Loucy (cell line): ENCODE data around the gene ZFAND3.

Experiments
- H2AFZ ChIP-seq: fragments of 200-600 bp; sonication (generic); 2 replicates; pipeline ENCODE4 v1.6.0; 2016; ENCODE audit warnings: antibody characterized with exemption, mild to moderate bottlenecking, low read length, moderate library complexity
- H3F3A ChIP-seq: fragments of 200-600 bp; 2 replicates; pipeline ENCODE4 v1.6.0; 2016; ENCODE audit warnings: antibody characterized with exemption, low read depth, mild to moderate bottlenecking
- H3K27me3 ChIP-seq: fragments of 200-600 bp; sonication (generic); 2 replicates; pipeline ENCODE4 v1.6.1; 2014; ENCODE audit warnings: low read length, mild to moderate bottlenecking; ENCODE audit not compliant: insufficient read depth, poor library complexity, severe bottlenecking
- H3K36me3 ChIP-seq: fragments of 200-600 bp; sonication (generic); 2 replicates; pipeline ENCODE4 v1.6.1; 2016; ENCODE audit warnings: low read length; ENCODE audit not compliant: insufficient read depth
- H3K4me1 ChIP-seq: fragments of 200-600 bp; sonication (generic); 2 replicates; pipeline ENCODE4 v1.5.1; 2014; ENCODE audit warnings: low read length, mild to moderate bottlenecking; ENCODE audit not compliant: insufficient read depth, poor library complexity, severe bottlenecking
- H3K4me2 ChIP-seq: fragments of 200-600 bp; sonication (generic); 2 replicates; pipeline ENCODE4 v1.6.0; 2014; ENCODE audit warnings: antibody characterized with exemption, low read length, low read depth, mild to moderate bottlenecking; ENCODE audit not compliant: poor library complexity, severe bottlenecking
- H3K4me3 ChIP-seq: fragments of 200-600 bp; sonication (generic); 2 replicates; pipeline ENCODE4 v1.5.1; 2014; ENCODE audit warnings: low read length, mild to moderate bottlenecking, mixed read lengths; ENCODE audit not compliant: poor library complexity, severe bottlenecking
- H3K79me2 ChIP-seq: fragments of 200-600 bp; sonication (generic); 2 replicates; pipeline ENCODE4 v1.6.1; 2014; ENCODE audit warnings: low read length; ENCODE audit not compliant: insufficient read depth
- H3K9ac ChIP-seq: fragments of 200-600 bp; sonication (generic); 2 replicates; pipeline ENCODE4 v1.6.0; 2014; ENCODE audit warnings: mild to moderate bottlenecking, low read depth, low read length, moderate library complexity; ENCODE audit not compliant: poor library complexity, severe bottlenecking
- H3K9me2 ChIP-seq: fragments of 200-600 bp; sonication (generic); replicated peaks from 2 replicates; pipeline ENCODE4 v1.6.1; 2016; ENCODE audit warnings: low read depth, low read length, mixed read lengths
- H3K9me3 ChIP-seq: fragments of 200-600 bp; sonication (generic); 2 replicates; pipeline ENCODE4 v1.6.1; 2014; ENCODE audit warnings: mild to moderate bottlenecking, antibody characterized with exemption, low read length, low read depth; ENCODE audit not compliant: insufficient read depth
- H4K20me1 ChIP-seq: fragments of 200-600 bp; sonication (generic); 2 replicates; pipeline ENCODE4 v1.6.0; 2014; ENCODE audit warnings: antibody characterized with exemption, low read length, mild to moderate bottlenecking; ENCODE audit not compliant: insufficient read depth, poor library complexity, severe bottlenecking
- CTCF ChIP-seq: fragments of 200-600 bp; sonication (generic); conservative IDR thresholded peaks from 2 replicates; pipeline ENCODE4 v1.5.1; 2014; ENCODE audit warnings: mild to moderate bottlenecking, antibody characterized with exemption, low read length
- EZH2phosphoT487 ChIP-seq: fragments of 200-600 bp; IDR thresholded peaks from 2 replicates; pipeline ENCODE4 v1.6.1; 2018; ENCODE audit warnings: antibody characterized with exemption, mild to moderate bottlenecking, moderate library complexity, borderline replicate concordance

Gene ZFAND3

GRCh38 chr6:37862992-37863391 lies 43.5 kb downstream of the ZFAND3 start:
- Histone ChIP-seq H3K27me3 (no peaks in the 10 kb centered on the region), H3K9ac (no peak overlapping the region), H3K36me3 (peaks cover 5% of the 10 kb centered on the region; the same call in 1 of the 2 replicates), H4K20me1 (peaks cover 82% of the 10 kb centered on the region), H3F3A (no peaks in the 10 kb centered on the region), H3K4me3 (no peak overlapping the region), H3K4me1 (peaks cover 37% of the 10 kb centered on the region), H3K9me2 (no peaks in the 10 kb centered on the region), H3K9me3 (no peaks in the 10 kb centered on the region), H3K4me2 (no peak overlapping the region), H2AFZ (no peak overlapping the region), H3K79me2 (peaks cover 97% of the 10 kb centered on the region)
- TF ChIP-seq EZH2phosphoT487 (no peak), CTCF (no peak)

- H3K36me3 ChIP-seq = peaks cover 5% of the 10 kb centered on the region; the same call in 1 of the 2 replicates
- H3F3A ChIP-seq = no peaks in the 10 kb centered on the region
- peaks cover 84% of the 10 kb centered on the region for H4K20me1 ChIP-seq
- no peak overlapping the region for H2AFZ ChIP-seq
- H3K9me3 ChIP-seq = no peaks in the 10 kb centered on the region
- H3K4me1 ChIP-seq = peaks cover 36% of the 10 kb centered on the region
- no peak overlapping the region for H3K9ac ChIP-seq
- peaks cover 97% of the 10 kb centered on the region for H3K79me2 ChIP-seq
- no peak overlapping the region for H3K4me3 ChIP-seq
- no peak overlapping the region for H3K4me2 ChIP-seq
- no peaks in the 10 kb centered on the region for H3K9me2 ChIP-seq
- TF ChIP-seq CTCF = no peak
- TF ChIP-seq EZH2phosphoT487 = no peak
- H3K27me3 ChIP-seq = no peaks in the 10 kb centered on the region
These were observed 44.7 kb downstream of the ZFAND3 start for GRCh38 chr6:37864250-37864649.

GRCh38 chr6:37865504-37865903 lies 46.0 kb downstream of the ZFAND3 start:
- Histone ChIP-seq H3K4me2 (peak overlapping the region; percentile 6), H3K36me3 (peaks cover 5% of the 10 kb centered on the region; the same call in 1 of the 2 replicates), H3K79me2 (peaks cover 97% of the 10 kb centered on the region), H3K9me2 (no peaks in the 10 kb centered on the region), H3K4me1 (peaks cover 36% of the 10 kb centered on the region), H3K9me3 (no peaks in the 10 kb centered on the region), H3K4me3 (no peak overlapping the region), H2AFZ (no peak overlapping the region), H4K20me1 (peaks cover 84% of the 10 kb centered on the region), H3K9ac (no peak overlapping the region), H3K27me3 (no peaks in the 10 kb centered on the region), H3F3A (no peaks in the 10 kb centered on the region)
- TF ChIP-seq EZH2phosphoT487 (no peak), CTCF (no peak)
